ENCODE measurements around the gene GBE1. TPM values are rescaled to one million over a fixed set of nuclear protein-coding genes. Genes with fewer than 3 reads are reported as not detected.

The GBE1 gene
- total and polyA plus RNA-seq, 10 of the 15 experiments (the other 5 are each of a cell fraction or from before 2014, with no cell fraction given): 21.4 to 62.2 (median 41.5) TPM

- H3K9me3 ChIP-seq (replicated peaks; ENCODE audit: control insufficient read depth, insufficient read depth, low read length): peaks cover 2% of the 10 kb centered on the region; the same call in 2 of the 3 replicates
- CTCF ChIA-PET: no interaction called here
- no peak overlapping the region for H3K27ac ChIP-seq (ENCODE audit: control insufficient read depth, insufficient read depth)
- no peaks in the 10 kb centered on the region for H3K79me2 ChIP-seq (ENCODE audit: control insufficient read depth, insufficient read depth, low read length)
- FAIRE-seq (no peak), ATAC-seq (no peak), DNase-seq (ENCODE audit: low read depth, low spot score) (no peak)
- WGBS (ENCODE audit: insufficient coverage, insufficient replicate concordance, low lambda C conversion rate, missing lambda C conversion rate): 72% methylated on average over 2 of the region's 2 CpGs
- intact Hi-C loops (cut with micrococcal nuclease; ENCODE audit: unreplicated experiment) (no loop called here), in situ Hi-C loops (cut with MboI) (no loop called here)
- no peak overlapping the region for H2AFZ ChIP-seq (ENCODE audit: control insufficient read depth, low read depth, low read length)
- H3K4me3 ChIP-seq: no peak overlapping the region
- H4K20me1 ChIP-seq (ENCODE audit: control insufficient read depth, insufficient read depth): no peaks in the 10 kb centered on the region
- RAD21 ChIA-PET (ENCODE audit: unreplicated experiment): no interaction called here
- no peaks in the 10 kb centered on the region for H3K4me1 ChIP-seq (ENCODE audit: control insufficient read depth, insufficient read depth, low read length)
- BruUV-seq (replicated peaks): no TSS peak
- no peaks in the 10 kb centered on the region for H3K36me3 ChIP-seq (ENCODE audit: control insufficient read depth in 2 of 2, insufficient read depth in 2 of 2, low read length in 1 of 2)
- SMC1A ChIA-PET (ENCODE audit: uncharacterized antibody, unreplicated experiment): interaction anchor here (0.6 kb wide), 1 partner anchor 13 kb away, joined by 3 read pairs; no protein-coding TSS in a partner anchor
- POLR2A ChIA-PET: no interaction called here
- no peak overlapping the region for H3K4me2 ChIP-seq (ENCODE audit: control insufficient read depth, insufficient read depth)
- no peaks in the 10 kb centered on the region for H3K27me3 ChIP-seq (replicated peaks in 1 of 2; ENCODE audit: control insufficient read depth in 2 of 2, insufficient read depth in 2 of 2, low read length in 1 of 2)
- no peak overlapping the region for H3K9ac ChIP-seq (ENCODE audit: control insufficient read depth, insufficient read depth, low read length)
- TF ChIP-seq NFYB (IDR thresholded peaks at IDR 0.05; ENCODE audit: insufficient read depth, low read depth, low read length) (no peak), IKZF2 (IDR thresholded peaks at IDR 0.05) (no peak), RB1 (IDR thresholded peaks at IDR 0.05; ENCODE audit: borderline replicate concordance) (no peak), ZNF384 (IDR thresholded peaks at IDR 0.05; ENCODE audit: borderline replicate concordance, low read depth, low read length) (no peak), ETV6 (conservative IDR thresholded peaks at IDR 0.05 in 1 of 2, IDR thresholded peaks at IDR 0.05 in 1 of 2; ENCODE audit: borderline replicate concordance in 1 of 2, low read depth in 1 of 2) (no peak), RCOR1 (conservative IDR thresholded peaks at IDR 0.05; ENCODE audit: low read depth, low read length) (no peak), CBX3 (IDR thresholded peaks at IDR 0.05; ENCODE audit: borderline replicate concordance, low read depth) (no peak), IRF3 (IDR thresholded peaks at IDR 0.05) (no peak), CHD1 (IDR thresholded peaks at IDR 0.05; ENCODE audit: low read depth, low read length) (no peak), WRNIP1 (IDR thresholded peaks at IDR 0.05; ENCODE audit: borderline replicate concordance, low read depth, low read length) (no peak), CUX1 (IDR thresholded peaks at IDR 0.05; ENCODE audit: insufficient replicate concordance, low read depth, low read length) (no peak), FOXK2 (IDR thresholded peaks at IDR 0.05) (no peak), MEF2B (IDR thresholded peaks at IDR 0.05; ENCODE audit: partially characterized antibody, poor library complexity, severe bottlenecking) (no peak)
Observed at GRCh38 chr3:81702126-81702525, 59.3 kb downstream of the GBE1 start.
